Measurements from ENCODE around the gene ETF1. TPM values are rescaled to one million over a fixed set of nuclear protein-coding genes. Genes with fewer than 3 reads are reported as not detected.

The ETF1 gene
- 62.9 TPM for polyA plus RNA-seq
- long read RNA-seq, donor 1, transcript ETF1-201 (11 exons, 3,742 nt): major isoform, 5 of 13 reads
- long read RNA-seq, donor 1, partial matches to known transcripts: 8 of 13 reads
- long read RNA-seq, donor 1, other reads (novel, unspliced or antisense): 0 of 13 reads
- long read RNA-seq, donor 2, transcript ETF1-201 (11 exons, 3,742 nt): major isoform, 17 of 45 reads
- long read RNA-seq, donor 2, partial matches to known transcripts: 27 of 45 reads
- long read RNA-seq, donor 2, other reads (novel, unspliced or antisense): 0 of 45 reads
- long read RNA-seq, donor 3, transcript ETF1-201 (11 exons, 3,742 nt): major isoform, 18 of 29 reads
- long read RNA-seq, donor 3, partial matches to known transcripts: 11 of 29 reads
- long read RNA-seq, donor 3, other reads (novel, unspliced or antisense): 0 of 29 reads
- long read RNA-seq, donor 4, partial matches to known transcripts: 0 of 1 reads
- long read RNA-seq, donor 4, other reads (novel, unspliced or antisense): 0 of 1 reads
- long read RNA-seq, donor 5, transcript ETF1-201 (11 exons, 3,742 nt): major isoform, 9 of 9 reads
- long read RNA-seq, donor 5, partial matches to known transcripts: 0 of 9 reads
- long read RNA-seq, donor 5, other reads (novel, unspliced or antisense): 0 of 9 reads
- long read RNA-seq, donor 6, transcript ETF1-201 (11 exons, 3,742 nt): major isoform, 14 of 26 reads
- long read RNA-seq, donor 6, partial matches to known transcripts: 12 of 26 reads
- long read RNA-seq, donor 6, other reads (novel, unspliced or antisense): 0 of 26 reads
- long read RNA-seq, donor 7, transcript ETF1-201 (11 exons, 3,742 nt): major isoform, 7 of 7 reads
- long read RNA-seq, donor 7, partial matches to known transcripts: 0 of 7 reads
- long read RNA-seq, donor 7, other reads (novel, unspliced or antisense): 0 of 7 reads
- long read RNA-seq, donor 8, transcript ETF1-201 (11 exons, 3,742 nt): major isoform, 9 of 24 reads
- long read RNA-seq, donor 8, partial matches to known transcripts: 15 of 24 reads
- long read RNA-seq, donor 8, other reads (novel, unspliced or antisense): 0 of 24 reads
- long read RNA-seq, donor 9, transcript ETF1-201 (11 exons, 3,742 nt): major isoform, 11 of 17 reads
- long read RNA-seq, donor 9, partial matches to known transcripts: 6 of 17 reads
- long read RNA-seq, donor 9, other reads (novel, unspliced or antisense): 0 of 17 reads
- long read RNA-seq, donor 10, transcript ETF1-201 (11 exons, 3,742 nt): major isoform, 8 of 20 reads
- long read RNA-seq, donor 10, partial matches to known transcripts: 12 of 20 reads
- long read RNA-seq, donor 10, other reads (novel, unspliced or antisense): 0 of 20 reads
- long read RNA-seq, donor 11, transcript ETF1-201 (11 exons, 3,742 nt): major isoform, 10 of 18 reads
- long read RNA-seq, donor 11, partial matches to known transcripts: 7 of 18 reads
- long read RNA-seq, donor 11, other reads (novel, unspliced or antisense): 0 of 18 reads

DNA sequence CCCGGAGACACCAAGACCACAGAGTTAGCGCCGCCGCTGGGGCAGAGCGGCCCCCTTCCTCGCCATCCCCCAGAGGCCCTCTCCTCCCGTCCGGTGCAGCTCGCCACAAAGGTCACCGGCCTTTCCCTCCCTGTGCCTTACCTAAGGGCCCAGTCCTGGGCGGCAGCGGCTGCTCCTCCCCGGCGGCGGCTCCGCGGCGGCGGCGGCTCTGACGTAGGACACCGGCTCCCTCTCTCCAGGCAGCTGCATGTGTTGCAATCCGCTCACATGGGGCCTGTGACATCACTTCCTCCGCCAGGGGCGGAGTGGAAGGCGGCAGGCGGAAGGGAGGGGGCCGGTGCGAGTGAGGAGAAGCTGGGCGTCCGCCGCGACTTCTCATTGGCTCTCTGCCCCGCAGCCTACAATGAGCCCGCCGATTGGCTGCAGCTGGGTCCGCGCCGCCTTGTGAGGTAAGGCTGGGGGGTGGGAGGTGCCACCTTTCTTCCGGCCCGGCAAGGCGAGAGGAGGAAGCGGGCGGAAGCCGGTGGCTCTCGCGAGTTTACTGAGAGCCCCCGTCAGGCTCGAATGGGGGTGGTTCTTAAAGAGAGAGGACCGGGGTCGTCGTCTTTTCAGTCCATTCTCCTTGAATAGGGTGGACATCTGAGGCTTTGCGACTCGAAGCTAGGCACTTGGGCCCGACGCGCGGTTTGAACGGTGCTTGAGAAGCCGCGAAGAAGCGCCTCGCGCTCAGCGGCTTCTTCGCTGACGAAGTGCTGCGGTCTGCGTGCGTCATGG is at the start of gene ETF1:
Gene ETF1 (minus strand): TSS at position 281 of the 774 bp plus-strand sequence. CDS start 318 bp downstream, outside the sequence.
- peaks cover 4% of the 10 kb centered on the region for H3K9me3 ChIP-seq (ENCODE audit: control insufficient read depth, low read depth, low read length)
- H3K4me3 ChIP-seq (ENCODE audit: low read length): peak within 1 kb of the TSS; percentile 91
- H3K27me3 ChIP-seq (ENCODE audit: control insufficient read depth, insufficient read depth, low read length): no peaks in the 10 kb centered on the region
- WGBS (ENCODE audit: insufficient coverage, low lambda C conversion rate): no CpG with 5 or more reads among the region's 70 CpGs
- peaks cover 22% of the 10 kb centered on the region for H3K4me1 ChIP-seq (ENCODE audit: control insufficient read depth, insufficient read depth, low read length)
- peak; percentile 100 for DNase-seq
- no peaks in the 10 kb centered on the region for H3K36me3 ChIP-seq (ENCODE audit: control insufficient read depth, insufficient read depth, low read length)
- peak within 1 kb of the TSS; percentile 96 for H3K27ac ChIP-seq (ENCODE audit: low read length)

DNA sequence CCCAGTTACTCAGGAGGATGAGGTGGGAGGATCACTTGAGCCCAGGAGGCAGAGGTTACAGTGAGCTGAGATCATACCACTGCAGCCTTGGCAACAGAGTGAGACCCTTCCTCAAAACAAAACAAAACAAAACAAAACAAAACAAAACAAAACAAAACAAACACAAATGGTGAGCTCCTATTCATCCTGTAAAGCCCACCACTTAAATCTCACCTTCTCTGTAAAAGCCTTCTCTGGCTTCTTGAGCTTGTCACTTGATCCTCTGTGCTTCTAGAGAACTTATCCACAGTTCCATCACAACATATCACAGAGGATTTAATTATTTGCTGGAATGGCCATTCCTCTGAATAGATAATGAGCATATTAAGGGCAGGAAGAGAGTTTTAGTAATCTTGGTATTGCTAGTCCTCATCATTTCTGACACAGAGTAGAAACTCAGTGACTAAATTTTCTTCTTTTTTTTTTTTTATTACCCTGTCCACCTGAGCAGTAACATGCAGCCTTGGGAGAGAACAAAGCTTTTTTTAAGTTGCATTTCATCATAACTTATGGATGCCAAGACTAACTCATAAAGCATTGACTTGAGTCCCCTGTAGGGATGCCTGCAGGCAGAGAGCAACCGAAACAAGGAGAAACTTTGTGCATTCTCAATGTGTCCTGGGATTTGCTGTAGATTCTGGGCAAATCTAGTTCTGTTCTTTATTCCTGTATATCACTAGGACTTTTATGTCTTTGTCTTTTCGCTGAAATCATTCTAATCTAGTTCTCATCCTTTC is 45.2 kb upstream of the ETF1 start:
- WGBS (ENCODE audit: insufficient coverage, low lambda C conversion rate): 100% methylated on average over 1 of the region's 2 CpGs
- Histone ChIP-seq H3K27ac (ENCODE audit: low read length) (no peak overlapping the region), H3K4me1 (ENCODE audit: control insufficient read depth, insufficient read depth, low read length) (no peaks in the 10 kb centered on the region), H3K27me3 (ENCODE audit: control insufficient read depth, insufficient read depth, low read length) (no peaks in the 10 kb centered on the region), H3K9me3 (ENCODE audit: control insufficient read depth, low read depth, low read length) (no peaks in the 10 kb centered on the region), H3K36me3 (ENCODE audit: control insufficient read depth, insufficient read depth, low read length) (no peaks in the 10 kb centered on the region), H3K4me3 (ENCODE audit: low read length) (no peak overlapping the region)
- no peak for DNase-seq

DNA sequence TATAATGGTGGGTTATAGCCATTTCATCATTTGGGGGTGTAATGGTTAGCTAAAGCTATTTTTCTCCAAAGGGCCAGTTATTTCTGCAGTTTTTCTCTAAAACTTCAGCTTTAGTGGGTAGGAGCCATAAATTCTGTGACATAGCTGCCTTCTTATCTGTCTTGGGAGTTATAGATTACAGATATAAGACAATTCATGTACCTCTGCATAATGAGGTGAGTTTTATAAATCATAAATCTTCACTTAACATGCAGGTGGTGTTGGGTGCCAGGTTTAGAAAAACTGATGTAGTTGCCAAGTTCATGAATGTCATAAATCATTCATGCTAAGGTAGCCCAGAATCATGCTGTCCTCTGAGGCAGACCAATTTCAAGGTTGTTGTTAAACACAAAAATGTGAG is 42.1 kb upstream of the ETF1 start:
- no peaks in the 10 kb centered on the region for H3K36me3 ChIP-seq (ENCODE audit: control insufficient read depth, insufficient read depth, low read length)
- H3K4me3 ChIP-seq (ENCODE audit: low read length): no peak overlapping the region
- H3K27me3 ChIP-seq (ENCODE audit: control insufficient read depth, insufficient read depth, low read length): no peaks in the 10 kb centered on the region
- H3K4me1 ChIP-seq (ENCODE audit: control insufficient read depth, insufficient read depth, low read length): no peaks in the 10 kb centered on the region
- no peak overlapping the region for H3K27ac ChIP-seq (ENCODE audit: low read length)
- no peaks in the 10 kb centered on the region for H3K9me3 ChIP-seq (ENCODE audit: control insufficient read depth, low read depth, low read length)
- no peak for DNase-seq

DNA sequence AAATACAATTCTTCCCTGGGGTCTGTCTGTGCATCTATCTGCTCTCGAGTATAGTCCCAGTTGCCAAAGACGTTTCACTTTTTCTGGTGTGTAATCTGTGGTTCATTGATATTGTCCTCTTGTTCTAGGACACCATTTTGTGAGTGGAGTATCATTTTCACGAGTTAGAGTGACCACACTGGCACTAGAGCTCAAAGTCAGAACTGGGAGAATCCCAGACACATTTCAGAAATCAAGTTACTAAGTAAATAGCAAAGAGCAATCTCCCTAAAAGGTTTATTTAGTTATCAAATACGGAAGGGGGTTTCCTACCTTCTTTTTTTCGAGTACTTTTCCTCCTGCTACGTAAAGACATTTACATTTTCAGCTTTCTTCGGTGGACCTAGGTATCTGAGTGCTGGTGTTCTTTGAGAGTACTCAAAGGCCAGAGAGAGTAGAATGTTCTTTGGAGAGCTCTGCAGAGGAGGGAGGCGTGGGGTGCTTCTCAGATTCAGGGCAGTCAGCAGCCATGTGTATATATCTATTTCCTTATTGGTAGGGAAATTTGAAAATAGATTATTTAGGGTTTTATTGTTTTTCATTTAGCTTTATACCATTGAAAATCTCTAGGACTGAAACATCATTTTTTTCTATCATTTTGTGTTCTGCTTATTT is 41.1 kb upstream of the ETF1 start:
- Histone ChIP-seq H3K4me1 (ENCODE audit: control insufficient read depth, insufficient read depth, low read length) (no peaks in the 10 kb centered on the region), H3K27ac (ENCODE audit: low read length) (no peak overlapping the region), H3K27me3 (ENCODE audit: control insufficient read depth, insufficient read depth, low read length) (no peaks in the 10 kb centered on the region), H3K4me3 (ENCODE audit: low read length) (no peak overlapping the region), H3K36me3 (ENCODE audit: control insufficient read depth, insufficient read depth, low read length) (no peaks in the 10 kb centered on the region), H3K9me3 (ENCODE audit: control insufficient read depth, low read depth, low read length) (no peaks in the 10 kb centered on the region)
- peak in 1 of 2 donors; percentile 35 for DNase-seq
- 17% methylated on average over 1 of the region's 8 CpGs for WGBS (ENCODE audit: insufficient coverage, low lambda C conversion rate)

DNA sequence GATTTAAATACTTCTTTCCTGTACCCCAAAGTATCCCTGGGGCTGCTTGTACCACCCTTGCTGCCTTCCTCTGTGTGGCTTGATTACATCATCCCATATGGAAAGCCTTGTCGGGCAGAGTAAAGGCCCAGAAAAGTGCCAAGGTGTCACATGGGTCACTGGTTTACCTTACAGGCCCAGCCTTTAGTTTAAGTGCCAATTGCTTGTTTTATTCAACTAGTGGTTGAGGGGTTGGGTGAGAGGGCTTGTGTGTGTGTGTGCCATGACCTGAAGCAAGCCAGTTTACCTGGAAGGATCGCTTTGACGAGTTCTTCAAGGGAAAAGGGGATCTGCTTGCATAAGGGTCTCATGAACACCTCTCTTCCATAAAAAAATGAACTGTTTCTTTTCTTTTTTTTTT is 39.9 kb upstream of the ETF1 start:
- Histone ChIP-seq H3K9me3 (ENCODE audit: control insufficient read depth, low read depth, low read length) (no peaks in the 10 kb centered on the region), H3K27ac (ENCODE audit: low read length) (no peak overlapping the region), H3K27me3 (ENCODE audit: control insufficient read depth, insufficient read depth, low read length) (no peaks in the 10 kb centered on the region), H3K4me1 (ENCODE audit: control insufficient read depth, insufficient read depth, low read length) (no peaks in the 10 kb centered on the region), H3K4me3 (ENCODE audit: low read length) (no peak overlapping the region), H3K36me3 (ENCODE audit: control insufficient read depth, insufficient read depth, low read length) (no peaks in the 10 kb centered on the region)
- no peak for DNase-seq
- WGBS (ENCODE audit: insufficient coverage, low lambda C conversion rate): 100% methylated on average over 2 of the region's 3 CpGs

DNA sequence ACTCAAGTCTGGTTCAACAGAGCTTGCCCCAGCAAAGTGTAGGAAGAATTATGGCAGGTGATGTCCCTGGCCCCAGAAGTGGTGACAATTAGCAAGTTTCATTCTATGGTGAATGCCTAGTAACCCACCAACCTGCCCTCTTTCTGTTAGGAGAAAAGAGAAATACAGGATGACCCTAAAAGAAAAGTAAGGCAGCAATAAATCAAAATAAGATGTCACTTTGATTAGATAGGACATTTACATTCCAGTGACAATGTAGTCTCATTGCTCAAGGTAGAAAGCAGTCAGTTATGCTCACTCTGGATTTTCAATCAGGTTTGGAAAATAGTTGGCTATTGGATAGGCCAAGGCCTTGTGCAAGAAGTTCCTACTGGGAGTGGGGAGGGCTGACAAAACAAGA is 37.7 kb upstream of the ETF1 start:
- DNase-seq: no peak
- H3K36me3 ChIP-seq (ENCODE audit: control insufficient read depth, insufficient read depth, low read length): no peaks in the 10 kb centered on the region
- H3K27ac ChIP-seq (ENCODE audit: low read length): no peak overlapping the region
- H3K4me1 ChIP-seq (ENCODE audit: control insufficient read depth, insufficient read depth, low read length): peaks cover 5% of the 10 kb centered on the region
- H3K9me3 ChIP-seq (ENCODE audit: control insufficient read depth, low read depth, low read length): peaks cover 8% of the 10 kb centered on the region
- no peaks in the 10 kb centered on the region for H3K27me3 ChIP-seq (ENCODE audit: control insufficient read depth, insufficient read depth, low read length)
- no peak overlapping the region for H3K4me3 ChIP-seq (ENCODE audit: low read length)

DNA sequence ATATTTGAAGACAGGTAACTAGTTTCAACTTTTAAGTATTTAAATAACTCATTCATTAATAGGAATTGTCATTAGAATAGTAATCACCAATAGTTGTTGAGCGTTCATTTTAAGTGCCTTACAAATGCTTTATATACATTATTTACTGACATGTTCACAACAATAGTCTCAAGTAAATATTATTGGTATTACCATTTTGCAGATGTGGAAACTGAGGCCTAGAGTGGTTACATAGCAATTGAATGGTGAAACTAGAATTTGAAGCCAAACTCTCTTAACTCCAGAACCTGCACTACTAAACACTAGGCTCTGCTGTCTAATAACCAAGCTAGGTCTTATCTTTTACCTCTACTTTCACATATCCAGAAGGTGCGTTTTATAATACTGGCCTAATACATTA is 37.0 kb upstream of the ETF1 start:
- no peaks in the 10 kb centered on the region for H3K27me3 ChIP-seq (ENCODE audit: control insufficient read depth, insufficient read depth, low read length)
- no peak overlapping the region for H3K27ac ChIP-seq (ENCODE audit: low read length)
- no peak for DNase-seq
- H3K4me3 ChIP-seq (ENCODE audit: low read length): no peak overlapping the region
- H3K4me1 ChIP-seq (ENCODE audit: control insufficient read depth, insufficient read depth, low read length): peaks cover 6% of the 10 kb centered on the region
- 100% methylated on average over 1 of the region's 2 CpGs for WGBS (ENCODE audit: insufficient coverage, low lambda C conversion rate)
- peaks cover 9% of the 10 kb centered on the region for H3K9me3 ChIP-seq (ENCODE audit: control insufficient read depth, low read depth, low read length)
- no peaks in the 10 kb centered on the region for H3K36me3 ChIP-seq (ENCODE audit: control insufficient read depth, insufficient read depth, low read length)

DNA sequence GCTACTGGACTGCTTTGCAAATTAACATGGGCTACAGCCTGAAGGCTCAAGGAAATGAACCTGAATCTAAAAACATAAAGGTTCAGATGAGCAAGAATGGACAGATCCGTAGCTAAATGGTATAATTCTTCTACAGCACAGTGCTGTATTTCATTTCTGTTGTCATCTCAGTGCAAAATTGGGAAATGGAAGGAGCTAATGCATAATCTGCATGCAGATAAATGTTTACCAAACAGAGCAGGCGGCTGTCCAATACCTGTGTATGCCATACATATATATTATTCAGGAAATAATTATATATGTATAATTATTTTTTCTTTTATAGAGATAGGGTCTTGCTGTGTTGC is 36.5 kb upstream of the ETF1 start:
- Histone ChIP-seq H3K4me1 (ENCODE audit: control insufficient read depth, insufficient read depth, low read length) (peaks cover 6% of the 10 kb centered on the region), H3K27me3 (ENCODE audit: control insufficient read depth, insufficient read depth, low read length) (no peaks in the 10 kb centered on the region), H3K27ac (ENCODE audit: low read length) (no peak overlapping the region), H3K4me3 (ENCODE audit: low read length) (no peak overlapping the region), H3K9me3 (ENCODE audit: control insufficient read depth, low read depth, low read length) (peaks cover 9% of the 10 kb centered on the region), H3K36me3 (ENCODE audit: control insufficient read depth, insufficient read depth, low read length) (no peaks in the 10 kb centered on the region)
- 29% methylated on average over 1 of the region's 2 CpGs for WGBS (ENCODE audit: insufficient coverage, low lambda C conversion rate)
- no peak for DNase-seq

DNA sequence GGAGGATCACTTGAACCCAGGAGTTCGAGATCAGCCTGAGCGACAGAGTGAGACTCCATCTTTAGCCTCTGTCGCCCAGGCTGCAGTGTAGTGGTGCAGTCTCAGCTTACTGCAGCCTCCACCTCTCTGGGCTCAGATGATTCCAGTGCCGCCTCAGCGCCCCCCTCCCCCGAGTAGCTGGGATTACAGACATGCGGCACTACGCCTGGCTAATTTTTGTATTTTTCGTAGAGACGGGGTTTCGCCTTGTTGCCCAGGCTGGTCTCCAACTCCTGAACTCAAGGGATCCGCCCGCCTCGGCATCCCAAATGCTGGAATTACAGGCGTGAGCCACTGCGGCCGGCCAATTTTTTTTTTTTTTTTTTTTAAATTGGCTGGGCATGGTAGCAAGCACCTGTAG is 34.4 kb upstream of the ETF1 start:
- Histone ChIP-seq H3K27ac (ENCODE audit: low read length) (no peak overlapping the region), H3K36me3 (ENCODE audit: control insufficient read depth, insufficient read depth, low read length) (peaks cover 9% of the 10 kb centered on the region), H3K4me3 (ENCODE audit: low read length) (no peak overlapping the region), H3K9me3 (ENCODE audit: control insufficient read depth, low read depth, low read length) (peaks cover 9% of the 10 kb centered on the region), H3K27me3 (ENCODE audit: control insufficient read depth, insufficient read depth, low read length) (no peaks in the 10 kb centered on the region), H3K4me1 (ENCODE audit: control insufficient read depth, insufficient read depth, low read length) (peaks cover 11% of the 10 kb centered on the region)
- WGBS (ENCODE audit: insufficient coverage, low lambda C conversion rate): no CpG with 5 or more reads among the region's 17 CpGs
- no peak for DNase-seq
